Measurements from ENCODE around the gene TMEM232. TPM values are rescaled to one million over a fixed set of nuclear protein-coding genes. Genes with fewer than 3 reads are reported as not detected.

TMEM232 gene
- total and polyA plus RNA-seq, 2 donors (not counting 3 experiments of a cell fraction or from before 2014, with no cell fraction given) = 0.17 to 0.38 TPM

DNA sequence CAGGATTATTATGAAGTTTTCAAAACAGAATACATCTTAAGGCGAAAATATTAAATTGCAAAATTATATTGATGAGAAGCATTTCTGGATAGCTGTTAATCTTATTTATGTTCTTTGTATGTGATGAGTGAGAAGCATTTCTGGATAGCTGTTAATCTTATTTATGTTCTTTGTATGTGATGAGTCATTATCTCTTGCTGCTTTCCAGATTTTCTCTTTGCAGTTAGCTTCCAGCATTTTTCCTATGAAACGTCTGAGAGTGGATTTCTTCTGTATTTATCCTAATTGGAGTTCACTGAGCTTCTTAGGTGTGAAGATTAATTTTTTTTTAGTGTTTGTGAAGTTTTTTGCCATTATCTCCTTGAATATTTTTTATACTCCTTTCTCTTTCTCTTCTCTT is 8.2 kb downstream of the TMEM232 start:
- no peaks in the 10 kb centered on the region for H3K36me3 ChIP-seq (ENCODE audit: control insufficient read depth in 2 of 2, extremely low read depth in 1 of 2, insufficient read depth in 2 of 2, low read length in 2 of 2)
- H2AFZ ChIP-seq (ENCODE audit: low read depth, low read length) = no peak overlapping the region
- DNase-seq (ENCODE audit: low read depth, low spot score) (no peak), FAIRE-seq (no peak)
- no TSS peak for BruUV-seq (replicated peaks)
- H3K27me3 ChIP-seq (ENCODE audit: control insufficient read depth in 2 of 2, insufficient read depth in 2 of 2, low read length in 2 of 2) = no peaks in the 10 kb centered on the region
- H3K4me2 ChIP-seq (ENCODE audit: insufficient read depth, low read length) = no peak overlapping the region
- ChIA-PET CTCF (no interaction called here), POLR2A (no interaction called here)
- H3K27ac ChIP-seq (ENCODE audit: insufficient read depth, low read depth, low read length) = no peak overlapping the region
- dilution Hi-C loops (cut with MboI; ENCODE audit: extremely low pct_ligation_motif_present, low sequenced_read_pairs) = no loop called here
- intact Hi-C loops (cut with micrococcal nuclease) = no loop called here
- H3K9me1 ChIP-seq (replicated peaks; ENCODE audit: control insufficient read depth, extremely low read depth, insufficient read depth, low read length) = no peaks in the 10 kb centered on the region
- TF ChIP-seq FOS (IDR thresholded peaks at IDR 0.05; ENCODE audit: borderline replicate concordance, insufficient read depth, low read length) = no peak
- TF ChIP-seq MYC (IDR thresholded peaks at IDR 0.05; ENCODE audit: low read depth, low read length) = no peak
- TF ChIP-seq JUN (IDR thresholded peaks at IDR 0.05; ENCODE audit: borderline replicate concordance, insufficient read depth, insufficient read length, low read depth) = no peak
- TF ChIP-seq EZH2 (IDR thresholded peaks at IDR 0.05; ENCODE audit: borderline replicate concordance, low read depth, low read length, severe bottlenecking) = no peak
- TF ChIP-seq MAX (IDR thresholded peaks at IDR 0.05; ENCODE audit: insufficient read depth, insufficient read length) = no peak
- no peak for TF ChIP-seq POLR2A (IDR thresholded peaks at IDR 0.05; ENCODE audit: low read depth, low read length)
- TF ChIP-seq POLR2AphosphoS5 (IDR thresholded peaks at IDR 0.05; ENCODE audit: insufficient read depth, low read depth, low read length) = no peak
- TF ChIP-seq GATA2 (IDR thresholded peaks at IDR 0.05; ENCODE audit: insufficient read depth, insufficient read length, low read depth, low read length) = no peak
- TF ChIP-seq, protein P1, sequence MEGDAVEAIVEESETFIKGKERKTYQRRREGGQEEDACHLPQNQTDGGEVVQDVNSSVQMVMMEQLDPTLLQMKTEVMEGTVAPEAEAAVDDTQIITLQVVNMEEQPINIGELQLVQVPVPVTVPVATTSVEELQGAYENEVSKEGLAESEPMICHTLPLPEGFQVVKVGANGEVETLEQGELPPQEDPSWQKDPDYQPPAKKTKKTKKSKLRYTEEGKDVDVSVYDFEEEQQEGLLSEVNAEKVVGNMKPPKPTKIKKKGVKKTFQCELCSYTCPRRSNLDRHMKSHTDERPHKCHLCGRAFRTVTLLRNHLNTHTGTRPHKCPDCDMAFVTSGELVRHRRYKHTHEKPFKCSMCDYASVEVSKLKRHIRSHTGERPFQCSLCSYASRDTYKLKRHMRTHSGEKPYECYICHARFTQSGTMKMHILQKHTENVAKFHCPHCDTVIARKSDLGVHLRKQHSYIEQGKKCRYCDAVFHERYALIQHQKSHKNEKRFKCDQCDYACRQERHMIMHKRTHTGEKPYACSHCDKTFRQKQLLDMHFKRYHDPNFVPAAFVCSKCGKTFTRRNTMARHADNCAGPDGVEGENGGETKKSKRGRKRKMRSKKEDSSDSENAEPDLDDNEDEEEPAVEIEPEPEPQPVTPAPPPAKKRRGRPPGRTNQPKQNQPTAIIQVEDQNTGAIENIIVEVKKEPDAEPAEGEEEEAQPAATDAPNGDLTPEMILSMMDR (IDR thresholded peaks at IDR 0.05; ENCODE audit: extremely low read depth in 1 of 2, insufficient read depth in 1 of 2, low read depth in 1 of 2, low read length in 2 of 2) = no peak
- H3K79me2 ChIP-seq (ENCODE audit: control insufficient read depth, insufficient read depth, low read length) = no peaks in the 10 kb centered on the region
- H4K20me1 ChIP-seq (replicated peaks; ENCODE audit: control insufficient read depth, extremely low read depth, insufficient read depth, low read length) = no peaks in the 10 kb centered on the region
- no peak overlapping the region for H3K9ac ChIP-seq (replicated peaks; ENCODE audit: extremely low read depth, insufficient read depth, low read length)
- no peak overlapping the region for H3K4me3 ChIP-seq (replicated peaks in 1 of 3; ENCODE audit: insufficient read depth in 1 of 3, low read depth in 1 of 3, low read length in 3 of 3)
- no peaks in the 10 kb centered on the region for H3K9me3 ChIP-seq (replicated peaks; ENCODE audit: control insufficient read depth, insufficient read depth, low read length)
- H3K4me1 ChIP-seq (ENCODE audit: control insufficient read depth, extremely low read depth, insufficient read depth, low read length) = no peaks in the 10 kb centered on the region
